Measurements from ENCODE around the gene SAP25. TPM values are rescaled to one million over a fixed set of nuclear protein-coding genes. Genes with fewer than 3 reads are reported as not detected.
A peak's percentile ranks its signal among the peaks of the same experiment; 100 is the strongest.
"Not testable (repeated sequence)": the region's sequence is repeated elsewhere in the genome, so short reads cannot be mapped to it uniquely, and the experiment has no call there.

SAP25 gene
- polyA plus RNA-seq, 1 donor (not counting 4 experiments of a cell fraction or from before 2014, with no cell fraction given), result 0.16 TPM

GRCh38 chr7:100544386-100544785 lies 29.3 kb downstream of the SAP25 start:
- dilution Hi-C loops (cut with MboI; ENCODE audit: extremely low pct_ligation_motif_present, low sequenced_read_pairs), result no loop called here
- H3K9me3 ChIP-seq (ENCODE audit: control insufficient read depth, low read depth, low read length), result no peaks in the 10 kb centered on the region
- H3K36me3 ChIP-seq (ENCODE audit: control insufficient read depth in 2 of 2, extremely low read depth in 1 of 2, insufficient read depth in 2 of 2, low read length in 2 of 2), result peaks cover 0 to 3% of the 10 kb centered on the region in 2 experiments
- peak overlapping the region; percentile 91 for H3K4me2 ChIP-seq (ENCODE audit: control insufficient read depth, extremely low read depth, insufficient read depth, low read depth, low read length)
- no peak for FAIRE-seq
- TF ChIP-seq EZH2 (IDR thresholded peaks at IDR 0.05; ENCODE audit: low read length) (no peak), CTCF (optimal IDR thresholded peaks at IDR 0.05 in 1 of 3, IDR thresholded peaks at IDR 0.05 in 1 of 3, conservative IDR thresholded peaks at IDR 0.05 in 1 of 3; ENCODE audit: extremely low read depth in 1 of 3, insufficient read depth in 2 of 3, low read length in 3 of 3) (no peak)
- no peaks in the 10 kb centered on the region for H3K79me2 ChIP-seq (ENCODE audit: control insufficient read depth, insufficient read depth, low read length)
- H3K27me3 ChIP-seq (ENCODE audit: control insufficient read depth, extremely low read depth, insufficient read depth, low read length), result no peaks in the 10 kb centered on the region
- no peak overlapping the region for H3K9ac ChIP-seq (ENCODE audit: control insufficient read depth, extremely low read depth, insufficient read depth, low read length)
- H3K27ac ChIP-seq (ENCODE audit: control insufficient read depth, insufficient read depth, low read length), result no peak overlapping the region
- no peaks in the 10 kb centered on the region for H3K9me1 ChIP-seq (ENCODE audit: control insufficient read depth, extremely low read depth, insufficient read depth, low read length)
- H3K4me3 ChIP-seq (ENCODE audit: control insufficient read depth in 2 of 3, extremely low read depth in 1 of 3, insufficient read depth in 2 of 3, low read depth in 1 of 3, low read length in 3 of 3), result no peak overlapping the region
- H3K4me1 ChIP-seq (ENCODE audit: control insufficient read depth, extremely low read depth, insufficient read depth, low read length), result peaks cover 23% of the 10 kb centered on the region
- H4K20me1 ChIP-seq (ENCODE audit: control insufficient read depth, extremely low read depth, insufficient read depth, low read length), result no peaks in the 10 kb centered on the region
- H2AFZ ChIP-seq (ENCODE audit: control insufficient read depth, low read length), result no peak overlapping the region
- no peak for DNase-seq (ENCODE audit: low read depth, low spot score)

GRCh38 chr7:100543586-100543985 lies 30.1 kb downstream of the SAP25 start:
- no peak for TF ChIP-seq EZH2 (IDR thresholded peaks at IDR 0.05; ENCODE audit: low read length)
- TF ChIP-seq CTCF (optimal IDR thresholded peaks at IDR 0.05 in 1 of 3, IDR thresholded peaks at IDR 0.05 in 1 of 3, conservative IDR thresholded peaks at IDR 0.05 in 1 of 3; ENCODE audit: extremely low read depth in 1 of 3, insufficient read depth in 2 of 3, low read length in 3 of 3), result no peak
- Histone ChIP-seq H3K4me3 (ENCODE audit: control insufficient read depth in 2 of 3, extremely low read depth in 1 of 3, insufficient read depth in 2 of 3, low read depth in 1 of 3, low read length in 3 of 3) (no peak overlapping the region), H3K4me2 (ENCODE audit: control insufficient read depth, extremely low read depth, insufficient read depth, low read depth, low read length) (no peak overlapping the region), H3K27me3 (ENCODE audit: control insufficient read depth, extremely low read depth, insufficient read depth, low read length) (no peaks in the 10 kb centered on the region), H3K4me1 (ENCODE audit: control insufficient read depth, extremely low read depth, insufficient read depth, low read length) (peaks cover 23% of the 10 kb centered on the region), H3K79me2 (ENCODE audit: control insufficient read depth, insufficient read depth, low read length) (no peaks in the 10 kb centered on the region), H3K9me1 (ENCODE audit: control insufficient read depth, extremely low read depth, insufficient read depth, low read length) (no peaks in the 10 kb centered on the region), H4K20me1 (ENCODE audit: control insufficient read depth, extremely low read depth, insufficient read depth, low read length) (no peaks in the 10 kb centered on the region), H3K27ac (ENCODE audit: control insufficient read depth, insufficient read depth, low read length) (no peak overlapping the region), H3K36me3 (ENCODE audit: control insufficient read depth in 2 of 2, extremely low read depth in 1 of 2, insufficient read depth in 2 of 2, low read length in 2 of 2) (peaks cover 0 to 3% of the 10 kb centered on the region in 2 experiments), H3K9ac (ENCODE audit: control insufficient read depth, extremely low read depth, insufficient read depth, low read length) (no peak overlapping the region), H2AFZ (ENCODE audit: control insufficient read depth, low read length) (no peak overlapping the region), H3K9me3 (ENCODE audit: control insufficient read depth, low read depth, low read length) (no peaks in the 10 kb centered on the region)
- FAIRE-seq (no peak), DNase-seq (ENCODE audit: low read depth, low spot score) (no peak)
- dilution Hi-C loops (cut with MboI; ENCODE audit: extremely low pct_ligation_motif_present, low sequenced_read_pairs), result no loop called here

- H3K9ac ChIP-seq (ENCODE audit: control insufficient read depth, extremely low read depth, insufficient read depth, low read length); H3K9me1 ChIP-seq (ENCODE audit: control insufficient read depth, extremely low read depth, insufficient read depth, low read length); dilution Hi-C loops (cut with MboI; ENCODE audit: extremely low pct_ligation_motif_present, low sequenced_read_pairs); FAIRE-seq; H3K27me3 ChIP-seq (ENCODE audit: control insufficient read depth, extremely low read depth, insufficient read depth, low read length); H3K4me2 ChIP-seq (ENCODE audit: control insufficient read depth, extremely low read depth, insufficient read depth, low read depth, low read length); H4K20me1 ChIP-seq (ENCODE audit: control insufficient read depth, extremely low read depth, insufficient read depth, low read length); H3K4me3 ChIP-seq (ENCODE audit: control insufficient read depth in 2 of 3, extremely low read depth in 1 of 3, insufficient read depth in 2 of 3, low read depth in 1 of 3, low read length in 3 of 3); H3K9me3 ChIP-seq (ENCODE audit: control insufficient read depth, low read depth, low read length); DNase-seq (ENCODE audit: low read depth, low spot score); H3K36me3 ChIP-seq (ENCODE audit: control insufficient read depth in 2 of 2, extremely low read depth in 1 of 2, insufficient read depth in 2 of 2, low read length in 2 of 2); H2AFZ ChIP-seq (ENCODE audit: control insufficient read depth, low read length); H3K27ac ChIP-seq (ENCODE audit: control insufficient read depth, insufficient read depth, low read length); H3K79me2 ChIP-seq (ENCODE audit: control insufficient read depth, insufficient read depth, low read length): not testable (repeated sequence)
- peaks cover 27% of the 10 kb centered on the region for H3K4me1 ChIP-seq (ENCODE audit: control insufficient read depth, extremely low read depth, insufficient read depth, low read length)
Observed at GRCh38 chr7:100541309-100541708, 32.4 kb downstream of the SAP25 start.
